ENCODE measurements around the gene STIP1.

The STIP1 gene

DNA sequence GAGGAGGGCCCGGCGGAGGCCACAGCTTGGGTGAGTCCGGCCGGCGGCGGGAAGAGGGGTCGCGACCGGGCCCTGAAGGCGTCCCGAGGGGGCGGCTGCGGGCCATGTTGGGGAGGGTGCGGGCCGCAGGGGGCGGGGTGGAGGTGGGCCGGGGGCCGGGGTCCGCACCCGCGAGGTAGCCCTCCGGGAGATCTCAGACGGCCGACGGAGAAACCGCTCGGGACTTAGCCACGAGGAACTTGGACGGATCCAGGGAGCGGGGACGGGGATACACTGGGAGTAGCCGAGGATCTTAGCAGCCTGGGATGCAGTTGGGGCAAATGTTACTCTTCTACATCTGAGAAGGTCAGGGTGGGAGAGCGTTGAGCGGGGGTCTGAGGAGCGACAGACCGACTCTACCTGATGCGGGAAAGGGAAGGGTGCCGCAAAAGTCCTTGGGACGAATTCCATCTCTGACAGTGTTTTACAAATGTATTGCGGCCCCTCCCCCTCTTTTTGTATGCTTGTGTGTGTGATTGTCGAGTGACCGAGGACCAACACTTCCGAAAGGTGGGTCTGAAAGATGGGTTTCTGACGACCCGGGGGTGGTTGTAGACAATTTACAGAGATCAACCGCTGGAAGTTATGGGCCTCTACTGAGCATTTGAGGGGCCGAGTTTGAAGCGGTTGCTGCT lies 658 bp downstream of the STIP1 start:
- no peak overlapping the region for H3K9ac ChIP-seq (ENCODE audit: low read length)
- peak overlapping the region; percentile 69 for H3K27ac ChIP-seq (ENCODE audit: low read depth, low read length)
- H3K27me3 ChIP-seq (ENCODE audit: control insufficient read depth, insufficient read depth, low read length) = peaks cover 1% of the 10 kb centered on the region
- no peak overlapping the region for H3K4me3 ChIP-seq (ENCODE audit: low read length)
- H3K4me1 ChIP-seq (ENCODE audit: control insufficient read depth, insufficient read depth, low read length) = peaks cover 13% of the 10 kb centered on the region
- no peaks in the 10 kb centered on the region for H3K36me3 ChIP-seq (ENCODE audit: control insufficient read depth, insufficient read depth, low read length)

DNA sequence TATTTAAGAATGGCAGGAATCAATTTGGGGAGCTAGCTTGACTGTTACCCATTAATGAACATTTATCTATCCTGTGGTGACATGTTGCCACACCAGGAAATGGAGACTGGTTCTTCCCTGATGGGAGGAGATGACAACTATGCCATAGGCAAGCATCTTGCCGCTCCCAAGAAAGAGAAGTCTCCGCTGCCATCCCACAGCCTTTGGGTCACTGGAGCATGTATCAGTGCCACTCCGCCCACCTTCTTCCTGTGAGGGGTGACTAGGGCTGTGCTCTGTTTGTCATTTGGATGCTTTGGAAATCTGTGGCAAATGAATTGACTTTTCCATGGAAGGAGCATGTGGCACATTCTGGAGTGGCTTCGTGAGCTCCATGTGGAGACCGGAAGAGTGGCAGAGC lies 6.5 kb downstream of the STIP1 start:
- peaks cover 37% of the 10 kb centered on the region for H3K36me3 ChIP-seq (ENCODE audit: control insufficient read depth, insufficient read depth, low read length)
- H3K27me3 ChIP-seq (ENCODE audit: control insufficient read depth, insufficient read depth, low read length) = no peaks in the 10 kb centered on the region
- no peaks in the 10 kb centered on the region for H3K4me1 ChIP-seq (ENCODE audit: control insufficient read depth, insufficient read depth, low read length)
- H3K27ac ChIP-seq (ENCODE audit: low read depth, low read length) = no peak overlapping the region
- no peak overlapping the region for H3K4me3 ChIP-seq (ENCODE audit: low read length)
- no peak overlapping the region for H3K9ac ChIP-seq (ENCODE audit: low read length)

DNA sequence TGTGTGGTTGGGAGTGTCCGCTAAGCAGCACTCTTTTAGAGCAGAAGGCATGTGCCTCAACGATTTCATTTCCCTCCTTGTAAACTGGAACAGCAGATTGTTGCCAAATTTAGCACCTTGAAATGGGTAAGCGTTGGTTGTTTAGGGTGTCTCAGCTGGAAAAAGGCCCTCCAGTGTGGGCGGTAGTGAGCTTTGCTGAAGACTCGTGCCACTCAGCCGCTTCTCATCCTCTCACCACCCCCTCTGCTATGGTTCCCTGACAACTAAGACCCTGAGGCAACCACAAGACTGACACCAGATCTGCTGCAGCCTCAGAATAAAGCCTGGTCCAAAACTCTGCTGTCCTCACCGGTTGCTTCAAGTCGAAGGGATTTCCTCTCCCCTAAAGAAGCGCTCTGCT lies 10.7 kb downstream of the STIP1 start:
- Histone ChIP-seq H3K27me3 (ENCODE audit: control insufficient read depth, insufficient read depth, low read length) (no peaks in the 10 kb centered on the region), H3K27ac (ENCODE audit: low read depth, low read length) (no peak overlapping the region), H3K36me3 (ENCODE audit: control insufficient read depth, insufficient read depth, low read length) (peaks cover 47% of the 10 kb centered on the region), H3K4me1 (ENCODE audit: control insufficient read depth, insufficient read depth, low read length) (no peaks in the 10 kb centered on the region), H3K4me3 (ENCODE audit: low read length) (no peak overlapping the region), H3K9ac (ENCODE audit: low read length) (no peak overlapping the region)

DNA sequence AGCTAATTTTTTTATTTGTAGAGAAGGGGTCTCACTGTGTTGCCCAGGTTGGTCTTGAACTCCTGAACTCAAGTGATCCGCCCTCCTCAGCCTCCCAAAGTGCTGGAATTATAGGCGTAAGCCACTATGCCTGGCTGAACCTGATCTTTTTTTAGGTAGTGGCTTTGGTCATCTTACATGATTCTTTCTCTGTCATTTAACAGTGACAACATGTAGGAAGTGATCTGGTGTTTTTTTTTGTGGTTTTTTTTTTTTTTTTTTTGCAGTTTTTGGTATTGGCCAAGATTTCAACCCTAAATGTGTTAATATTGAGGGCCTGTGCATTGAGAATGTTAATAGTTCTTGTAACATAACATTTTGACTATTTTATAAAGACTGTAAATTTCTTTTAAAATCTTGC lies 12.5 kb downstream of the STIP1 start:
- H3K9ac ChIP-seq (ENCODE audit: low read length) = no peak overlapping the region
- H3K36me3 ChIP-seq (ENCODE audit: control insufficient read depth, insufficient read depth, low read length) = peaks cover 52% of the 10 kb centered on the region
- H3K4me3 ChIP-seq (ENCODE audit: low read length) = no peak overlapping the region
- no peak overlapping the region for H3K27ac ChIP-seq (ENCODE audit: low read depth, low read length)
- H3K27me3 ChIP-seq (ENCODE audit: control insufficient read depth, insufficient read depth, low read length) = no peaks in the 10 kb centered on the region
- H3K4me1 ChIP-seq (ENCODE audit: control insufficient read depth, insufficient read depth, low read length) = no peaks in the 10 kb centered on the region

DNA sequence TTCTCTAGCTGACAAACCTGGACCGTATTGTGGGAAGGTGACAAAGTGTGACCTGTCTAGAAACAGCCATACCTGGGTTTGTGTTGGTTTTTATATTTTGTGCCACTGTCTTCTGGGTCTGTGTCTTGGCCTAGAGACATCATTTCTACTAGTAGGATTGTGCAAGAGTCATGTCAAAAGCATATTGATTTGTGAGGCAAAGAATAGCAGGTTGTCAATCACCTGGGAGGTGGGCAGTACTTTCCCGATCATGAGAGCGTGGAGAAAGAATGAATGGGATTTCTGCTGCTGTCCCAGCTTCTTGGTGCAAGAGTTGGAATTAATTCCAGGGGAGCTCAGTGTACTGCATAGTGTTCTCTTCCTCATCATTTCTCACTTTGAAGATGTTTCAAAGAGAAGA lies 15.6 kb downstream of the STIP1 start:
- H3K9ac ChIP-seq (ENCODE audit: low read length) = no peak overlapping the region
- H3K4me3 ChIP-seq (ENCODE audit: low read length) = no peak overlapping the region
- H3K27ac ChIP-seq (ENCODE audit: low read depth, low read length) = no peak overlapping the region
- peaks cover 37% of the 10 kb centered on the region for H3K36me3 ChIP-seq (ENCODE audit: control insufficient read depth, insufficient read depth, low read length)
- no peaks in the 10 kb centered on the region for H3K27me3 ChIP-seq (ENCODE audit: control insufficient read depth, insufficient read depth, low read length)
- H3K4me1 ChIP-seq (ENCODE audit: control insufficient read depth, insufficient read depth, low read length) = peaks cover 3% of the 10 kb centered on the region

DNA sequence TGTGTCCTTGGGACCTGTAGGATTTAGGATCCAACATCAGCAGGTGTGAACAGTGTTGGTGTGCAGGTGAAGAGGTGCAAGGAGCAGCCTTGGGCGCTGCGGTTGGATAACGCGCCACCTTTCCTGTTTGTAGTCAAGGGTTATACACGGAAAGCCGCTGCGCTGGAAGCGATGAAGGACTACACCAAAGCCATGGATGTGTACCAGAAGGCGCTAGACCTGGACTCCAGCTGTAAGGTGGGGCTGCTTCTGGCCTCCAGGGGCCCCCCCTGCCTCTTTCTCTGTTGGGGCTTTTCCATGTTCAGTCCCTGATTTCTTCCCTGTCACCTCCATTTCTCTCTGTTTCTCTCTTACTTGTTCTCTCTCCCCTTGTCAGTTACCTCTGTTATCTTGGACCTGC lies 17.0 kb downstream of the STIP1 start:
- Histone ChIP-seq H3K36me3 (ENCODE audit: control insufficient read depth, insufficient read depth, low read length) (peaks cover 26% of the 10 kb centered on the region), H3K4me3 (ENCODE audit: low read length) (no peak overlapping the region), H3K9ac (ENCODE audit: low read length) (no peak overlapping the region)

DNA sequence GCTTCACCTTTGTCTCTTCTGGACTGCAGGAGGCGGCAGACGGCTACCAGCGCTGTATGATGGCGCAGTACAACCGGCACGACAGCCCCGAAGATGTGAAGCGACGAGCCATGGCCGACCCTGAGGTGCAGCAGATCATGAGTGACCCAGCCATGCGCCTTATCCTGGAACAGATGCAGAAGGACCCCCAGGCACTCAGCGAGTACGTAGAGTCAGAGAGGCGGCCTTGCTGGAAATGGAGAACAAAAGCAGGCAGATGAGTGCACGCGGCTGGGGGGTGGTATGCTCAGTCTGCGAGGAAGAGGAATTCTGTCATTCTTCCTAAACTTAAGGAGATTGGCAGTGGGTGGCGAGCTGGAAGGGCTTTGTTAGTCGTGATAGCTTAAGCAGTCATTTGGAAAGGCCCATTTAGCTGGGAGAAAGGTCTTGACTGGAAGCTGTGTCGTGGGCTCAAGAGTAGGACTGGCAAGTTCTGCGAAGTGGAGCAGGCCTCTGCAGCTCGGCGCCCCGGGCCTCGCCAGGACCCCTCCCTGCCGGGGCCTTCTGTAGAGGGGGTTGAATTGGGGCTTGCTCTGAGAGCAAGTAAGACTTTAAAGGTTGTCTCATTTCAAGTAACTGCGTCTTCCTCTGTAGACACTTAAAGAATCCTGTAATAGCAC lies 17.6 kb downstream of the STIP1 start:
- Histone ChIP-seq H3K36me3 (ENCODE audit: control insufficient read depth, insufficient read depth, low read length) (peaks cover 23% of the 10 kb centered on the region), H3K9ac (ENCODE audit: low read length) (no peak overlapping the region), H3K27me3 (ENCODE audit: control insufficient read depth, insufficient read depth, low read length) (no peaks in the 10 kb centered on the region), H3K27ac (ENCODE audit: low read depth, low read length) (no peak overlapping the region), H3K4me3 (ENCODE audit: low read length) (no peak overlapping the region), H3K4me1 (ENCODE audit: control insufficient read depth, insufficient read depth, low read length) (peaks cover 3% of the 10 kb centered on the region)

More for the DNA sequence above, 17.0 kb downstream of the STIP1 start:
- Histone ChIP-seq H3K27me3 (ENCODE audit: control insufficient read depth, insufficient read depth, low read length) (no peaks in the 10 kb centered on the region), H3K27ac (ENCODE audit: low read depth, low read length) (no peak overlapping the region), H3K4me1 (ENCODE audit: control insufficient read depth, insufficient read depth, low read length) (peaks cover 3% of the 10 kb centered on the region)

DNA sequence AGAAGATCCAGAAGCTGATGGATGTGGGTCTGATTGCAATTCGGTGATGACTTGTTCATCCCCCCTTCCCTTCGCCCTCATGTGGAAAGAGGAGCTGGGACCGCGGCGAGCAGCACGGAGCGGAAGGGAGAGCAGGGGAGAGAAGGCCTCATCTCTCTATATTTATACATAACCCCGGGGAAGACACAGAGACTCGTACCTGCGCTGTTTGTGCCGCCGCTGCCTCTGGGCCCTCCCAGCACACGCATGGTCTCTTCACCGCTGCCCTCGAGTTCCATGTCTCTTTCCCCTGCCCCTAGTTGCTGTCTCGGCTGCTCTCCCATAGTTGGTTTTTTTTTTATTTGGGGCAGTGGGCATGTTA lies 18.1 kb downstream of the STIP1 start:
- peaks cover 3% of the 10 kb centered on the region for H3K4me1 ChIP-seq (ENCODE audit: control insufficient read depth, insufficient read depth, low read length)
- no peak overlapping the region for H3K4me3 ChIP-seq (ENCODE audit: low read length)
- H3K36me3 ChIP-seq (ENCODE audit: control insufficient read depth, insufficient read depth, low read length) = peaks cover 23% of the 10 kb centered on the region
- H3K27me3 ChIP-seq (ENCODE audit: control insufficient read depth, insufficient read depth, low read length) = no peaks in the 10 kb centered on the region
- no peak overlapping the region for H3K9ac ChIP-seq (ENCODE audit: low read length)
- H3K27ac ChIP-seq (ENCODE audit: low read depth, low read length) = peak overlapping the region; percentile 16

DNA sequence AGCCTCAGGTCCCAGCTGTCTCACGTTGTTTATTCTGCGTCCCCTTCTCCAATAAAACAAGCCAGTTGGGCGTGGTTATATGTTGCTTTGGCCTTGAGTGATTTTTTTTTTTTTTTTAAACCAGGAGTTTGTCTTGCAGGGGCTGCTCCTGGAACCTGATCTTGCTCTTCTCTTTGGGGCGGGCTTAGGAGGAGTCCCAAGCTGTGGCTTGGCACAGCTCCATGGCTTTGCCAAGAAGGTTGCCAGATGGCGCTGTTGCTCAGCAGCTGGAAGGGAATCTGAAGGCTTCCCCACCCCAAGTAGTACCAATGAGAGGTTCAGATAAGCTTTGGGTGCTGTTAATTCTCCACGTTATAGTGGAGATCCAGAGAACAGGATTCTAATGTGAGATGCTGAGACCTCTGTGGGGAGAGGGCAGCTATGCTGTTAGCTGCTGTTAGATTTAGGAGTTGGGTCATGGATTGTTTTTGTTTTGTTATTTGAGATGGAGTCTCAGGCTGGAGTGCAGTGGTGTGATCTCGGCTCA lies 18.6 kb downstream of the STIP1 start:
- Histone ChIP-seq H3K4me1 (ENCODE audit: control insufficient read depth, insufficient read depth, low read length) (peaks cover 3% of the 10 kb centered on the region), H3K36me3 (ENCODE audit: control insufficient read depth, insufficient read depth, low read length) (peaks cover 23% of the 10 kb centered on the region), H3K27ac (ENCODE audit: low read depth, low read length) (peak overlapping the region; percentile 16)

DNA sequence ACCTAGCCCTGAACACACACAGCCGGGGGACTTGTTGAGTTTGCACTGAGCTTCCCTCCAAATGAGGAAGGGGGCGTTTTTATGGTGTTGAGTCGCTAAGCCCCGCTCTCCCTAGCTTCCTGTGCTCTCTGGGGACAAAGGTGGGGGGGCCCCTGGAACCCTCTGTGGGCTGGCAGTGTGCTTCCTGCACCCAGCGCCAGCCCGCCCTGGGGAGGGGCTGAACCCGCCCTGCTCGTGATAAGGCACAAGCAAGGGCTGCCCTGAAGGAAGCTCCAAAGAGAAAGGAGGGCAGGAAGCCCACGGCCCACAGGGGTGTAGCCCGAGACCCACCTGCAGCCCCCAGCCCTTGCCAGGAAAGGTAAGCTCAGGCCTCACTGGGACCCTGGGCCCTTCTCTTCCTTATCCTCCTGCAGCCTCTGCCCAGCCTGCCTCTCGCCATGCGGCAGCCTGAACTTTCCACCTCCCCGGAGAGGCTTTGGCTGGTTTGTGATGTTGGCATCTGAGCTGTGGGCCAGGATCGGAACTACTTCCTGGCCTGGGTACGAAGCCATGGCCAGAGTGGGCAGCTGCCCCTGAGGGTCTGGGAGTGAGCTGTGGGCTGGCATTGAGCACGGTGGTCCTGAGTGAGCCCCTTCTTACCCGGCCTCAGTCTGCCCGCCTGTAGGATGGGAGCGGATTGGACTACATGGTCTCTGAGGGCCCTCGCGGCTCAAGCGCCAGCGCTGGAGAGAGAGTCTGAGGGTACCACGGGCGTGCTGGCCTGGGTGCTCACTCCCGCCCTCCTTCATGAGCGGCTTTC lies 20.7 kb downstream of the STIP1 start, which contains the start of gene FERMT3:
Gene FERMT3 (plus strand): TSS at position 265 of the 799 bp plus-strand sequence. CDS start 644 bp downstream, outside the sequence.
- Histone ChIP-seq H3K36me3 (ENCODE audit: control insufficient read depth, insufficient read depth, low read length) (peaks cover 22% of the 10 kb centered on the region), H3K27ac (ENCODE audit: low read depth, low read length) (peak within 1 kb of the TSS; percentile 79), H3K27me3 (ENCODE audit: control insufficient read depth, insufficient read depth, low read length) (no peaks in the 10 kb centered on the region), H3K4me1 (ENCODE audit: control insufficient read depth, insufficient read depth, low read length) (peaks cover 3% of the 10 kb centered on the region), H3K4me3 (ENCODE audit: low read length) (peak within 1 kb of the TSS; percentile 72), H3K9ac (ENCODE audit: low read length) (peak within 1 kb of the TSS; percentile 57)

More for the DNA sequence above, 18.6 kb downstream of the STIP1 start:
- no peak overlapping the region for H3K4me3 ChIP-seq (ENCODE audit: low read length)
- H3K27me3 ChIP-seq (ENCODE audit: control insufficient read depth, insufficient read depth, low read length) = no peaks in the 10 kb centered on the region
- no peak overlapping the region for H3K9ac ChIP-seq (ENCODE audit: low read length)

DNA sequence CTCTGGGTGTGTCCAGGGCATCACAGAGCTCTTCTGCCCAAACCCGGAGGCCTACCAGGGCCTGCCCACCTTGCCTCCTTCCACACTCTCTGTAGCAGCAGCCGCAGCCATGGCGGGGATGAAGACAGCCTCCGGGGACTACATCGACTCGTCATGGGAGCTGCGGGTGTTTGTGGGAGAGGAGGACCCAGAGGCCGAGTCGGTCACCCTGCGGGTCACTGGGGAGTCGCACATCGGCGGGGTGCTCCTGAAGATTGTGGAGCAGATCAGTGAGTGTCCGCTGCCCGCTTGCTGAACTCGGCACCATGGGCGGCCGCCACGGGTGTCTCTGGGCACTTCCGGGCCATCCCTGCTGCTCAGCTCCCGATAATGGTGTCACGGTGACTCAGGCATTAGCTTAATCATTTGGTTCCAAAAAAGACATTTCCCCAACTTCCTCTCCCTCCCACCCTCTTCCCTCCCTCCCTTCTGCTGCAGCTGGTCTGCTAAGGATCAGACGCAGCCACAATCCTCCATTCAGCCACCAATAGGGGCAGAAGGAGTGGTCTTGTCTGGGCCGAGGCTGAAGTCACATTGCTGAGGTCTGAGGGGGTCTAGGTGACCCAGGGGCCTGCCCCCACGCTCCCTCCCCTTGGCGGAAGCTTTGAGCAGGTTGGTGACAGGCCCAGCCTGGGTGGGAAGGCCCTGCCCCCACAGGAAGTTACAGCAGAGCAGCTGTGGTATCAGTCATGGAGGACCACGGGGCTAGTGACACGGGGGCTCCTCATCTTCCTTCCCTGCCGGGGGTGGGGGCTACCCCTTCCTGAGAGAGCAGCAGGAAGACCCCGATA lies 21.5 kb downstream of the STIP1 start:
- Histone ChIP-seq H3K27ac (ENCODE audit: low read depth, low read length) (peak overlapping the region; percentile 79), H3K4me1 (ENCODE audit: control insufficient read depth, insufficient read depth, low read length) (peaks cover 3% of the 10 kb centered on the region), H3K9ac (ENCODE audit: low read length) (peak overlapping the region; percentile 57), H3K36me3 (ENCODE audit: control insufficient read depth, insufficient read depth, low read length) (peaks cover 20% of the 10 kb centered on the region), H3K27me3 (ENCODE audit: control insufficient read depth, insufficient read depth, low read length) (no peaks in the 10 kb centered on the region), H3K4me3 (ENCODE audit: low read length) (peak overlapping the region; percentile 72)
